NCI-H146 (cell line): ENCODE data around the gene MYEOV.

Experiments
- DNase-seq: peaks from one replicate; lab custom pipeline; 2025; lab: John Stamatoyannopoulos, UW

The MYEOV gene

DNA sequence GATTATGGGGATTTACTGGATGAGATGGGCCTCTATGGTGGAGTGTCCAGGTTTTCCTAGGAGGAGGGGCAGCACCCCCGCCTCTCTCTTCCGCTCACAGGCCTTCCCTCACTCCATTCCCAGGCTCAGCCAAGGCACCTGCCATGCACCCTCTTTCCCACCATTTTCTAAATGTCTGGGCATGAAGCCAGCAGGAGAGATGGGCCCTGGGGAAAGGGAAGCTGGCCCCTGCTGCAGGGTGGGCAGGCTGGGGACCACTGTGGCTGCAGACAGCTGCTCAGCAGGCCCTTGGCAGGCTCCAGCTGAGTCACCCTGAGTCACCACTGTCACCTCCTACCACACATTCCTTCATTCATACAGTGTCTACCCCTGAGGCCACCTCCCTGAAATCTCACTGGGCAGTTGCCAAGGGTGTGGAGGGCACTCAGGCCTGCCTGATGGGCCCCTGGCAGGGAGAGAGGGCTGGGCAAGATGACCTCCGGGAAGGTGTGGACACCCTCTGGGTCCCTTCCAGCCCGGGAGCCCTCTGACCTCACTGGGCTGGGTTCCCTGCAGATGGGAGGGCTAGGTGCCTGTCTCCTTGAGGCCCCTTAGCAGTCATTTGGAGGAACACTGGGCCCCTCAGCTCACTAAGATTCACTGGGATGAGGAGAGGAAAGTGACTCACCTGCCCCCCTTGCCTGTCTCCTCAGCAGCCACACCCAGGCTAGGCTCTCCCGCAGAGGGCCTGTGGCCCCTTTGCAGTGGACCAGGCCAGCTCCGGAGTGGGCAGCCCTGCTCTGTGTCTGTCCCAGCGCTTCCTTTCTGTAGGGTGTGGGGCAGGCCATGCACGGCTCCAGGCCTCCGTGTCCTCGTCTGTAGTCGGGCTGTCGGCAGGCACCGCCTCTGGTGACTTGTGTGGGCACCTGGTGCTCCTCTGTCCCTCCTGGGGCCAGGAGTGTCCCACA is 7.8 kb downstream of the MYEOV start:
- no peak for DNase-seq

- no peak for DNase-seq
Observed at GRCh38 chr11:69302447-69303020, 8.6 kb downstream of the MYEOV start.

DNA sequence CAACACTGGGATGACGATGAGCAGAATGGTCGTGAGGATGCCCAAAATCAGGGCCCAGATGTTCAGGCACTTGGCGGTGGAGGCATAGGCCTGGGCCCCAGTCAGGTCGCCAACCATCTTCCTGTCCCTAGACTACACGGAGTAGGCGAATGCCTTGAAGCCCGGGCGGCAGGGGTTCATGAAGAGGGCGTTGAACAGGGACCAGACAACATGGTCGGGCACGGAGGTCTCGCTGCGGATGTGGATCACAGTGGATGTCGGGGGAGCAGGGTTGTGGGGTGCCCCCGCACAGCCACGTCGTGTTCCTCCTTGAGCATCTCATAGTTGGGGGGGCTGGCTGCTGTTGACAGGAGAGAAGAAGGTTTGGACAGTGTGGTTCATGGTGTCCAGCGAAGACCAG is 9.5 kb downstream of the MYEOV start:
- no peak for DNase-seq

DNA sequence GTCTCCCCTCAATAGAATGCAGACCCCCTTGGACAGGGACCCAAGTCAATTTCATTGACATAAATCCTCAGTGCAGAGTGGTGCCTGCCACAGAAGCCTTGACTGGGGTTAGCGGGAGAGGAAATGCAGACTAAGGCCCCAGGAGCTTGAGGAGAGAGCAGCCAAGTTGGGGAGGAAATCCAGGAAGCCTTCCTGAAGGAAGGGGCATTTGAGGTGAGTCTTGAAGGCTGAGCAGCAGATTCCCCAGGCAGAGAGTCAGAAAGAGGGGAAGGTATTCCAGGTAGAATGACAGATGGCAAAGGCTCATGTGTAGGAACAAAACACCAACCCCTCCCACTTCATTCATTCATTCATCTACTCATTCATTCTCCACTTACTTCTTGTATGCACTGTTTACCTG is 10.3 kb downstream of the MYEOV start:
- no peak for DNase-seq

- no peak for DNase-seq
Observed at GRCh38 chr11:69304686-69305085, 10.7 kb downstream of the MYEOV start.

GRCh38 chr11:69305885-69306540 is 12.1 kb downstream of the MYEOV start:
- no peak for DNase-seq

GRCh38 chr11:69306821-69307220 is 12.9 kb downstream of the MYEOV start:
- DNase-seq: no peak

DNA sequence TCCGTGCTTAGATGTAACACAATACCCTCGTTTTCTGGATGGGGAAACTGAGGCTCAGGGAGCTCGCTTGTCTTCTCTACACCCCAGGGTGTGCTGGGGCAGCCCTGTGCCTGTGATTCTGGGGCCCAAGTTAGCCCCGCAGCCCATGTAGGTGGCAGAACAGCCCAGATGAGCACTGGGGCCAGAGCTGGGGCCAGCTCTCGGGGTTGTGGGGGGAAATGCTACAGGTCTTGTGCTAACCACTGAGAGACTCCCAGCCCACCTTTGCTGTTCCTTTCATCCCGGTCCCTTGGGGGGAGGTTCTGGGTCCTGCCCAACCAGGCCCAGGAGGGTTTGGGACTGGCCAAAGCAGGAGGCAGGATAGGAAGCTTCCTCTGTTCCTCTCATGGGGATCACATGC is 13.5 kb downstream of the MYEOV start:
- DNase-seq: no peak

DNA sequence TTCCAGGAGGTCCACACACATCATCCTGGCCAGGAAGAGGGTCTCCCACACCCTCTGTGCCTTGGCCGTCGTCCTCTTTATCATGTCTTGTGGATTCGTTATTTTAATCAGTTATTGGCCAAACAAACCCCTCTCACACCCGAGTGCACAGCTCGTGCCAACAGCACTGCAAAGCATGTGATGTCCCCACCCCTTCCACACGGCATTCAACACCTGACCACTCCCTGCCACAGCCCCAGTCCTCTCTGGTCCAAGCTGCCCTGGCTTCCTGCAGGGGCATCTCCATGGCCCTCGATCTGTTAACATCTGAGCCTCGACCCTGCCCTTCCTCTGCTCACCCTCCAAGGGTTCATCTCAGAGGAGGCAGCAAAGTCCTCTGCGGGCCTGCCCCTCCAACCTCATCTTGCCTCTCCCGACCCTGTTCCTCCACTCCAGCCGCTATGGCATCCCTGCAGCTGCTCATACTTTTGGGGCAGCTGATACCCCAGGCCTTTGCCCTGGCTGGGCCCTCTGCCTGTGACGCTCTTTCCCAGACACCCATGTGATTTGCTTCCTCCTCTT is 14.0 kb downstream of the MYEOV start:
- no peak for DNase-seq

GRCh38 chr11:69308491-69308911 is 14.5 kb downstream of the MYEOV start:
- no peak for DNase-seq

DNA sequence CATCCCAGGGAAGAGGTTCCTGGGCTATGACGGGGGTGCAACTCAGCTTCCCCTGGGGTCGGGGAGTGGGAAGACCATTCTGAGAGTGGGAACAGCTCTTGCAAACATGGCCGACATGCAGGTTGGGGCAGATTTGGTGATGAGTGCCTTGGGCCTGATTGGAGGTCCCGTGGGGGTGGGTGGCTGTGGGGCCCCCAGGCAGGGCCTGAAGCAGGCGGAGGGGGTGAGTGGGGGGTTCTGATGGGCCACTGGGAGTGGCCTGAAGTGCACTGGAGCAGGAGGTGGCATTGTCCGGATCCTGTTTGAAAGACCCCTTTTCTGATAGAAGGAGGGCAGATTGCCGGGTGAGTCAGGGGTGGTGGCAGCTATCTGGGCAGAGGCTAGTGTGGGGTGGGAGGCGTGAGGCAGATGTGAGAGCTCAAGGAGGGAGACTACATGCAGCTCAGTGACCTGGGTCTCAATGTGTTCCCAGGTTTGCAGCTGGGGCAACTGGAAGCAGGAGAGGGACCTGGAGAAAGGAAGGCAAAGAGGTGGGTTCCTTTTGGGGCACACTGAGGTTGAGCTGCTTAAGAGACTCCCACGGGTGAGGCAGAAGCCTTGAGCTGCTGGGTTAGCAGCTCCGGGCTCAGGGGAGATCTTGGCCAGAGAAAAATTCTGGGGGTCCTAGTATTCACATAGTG is 15.1 kb downstream of the MYEOV start:
- DNase-seq: no peak

GRCh38 chr11:69309631-69310280 is 15.8 kb downstream of the MYEOV start:
- no peak for DNase-seq

- no peak for DNase-seq
Observed at GRCh38 chr11:69310351-69310750, 16.4 kb downstream of the MYEOV start.

GRCh38 chr11:69310934-69311766 is 17.2 kb downstream of the MYEOV start:
- no peak for DNase-seq

GRCh38 chr11:69311767-69312385 is 17.9 kb downstream of the MYEOV start:
- DNase-seq: no peak

DNA sequence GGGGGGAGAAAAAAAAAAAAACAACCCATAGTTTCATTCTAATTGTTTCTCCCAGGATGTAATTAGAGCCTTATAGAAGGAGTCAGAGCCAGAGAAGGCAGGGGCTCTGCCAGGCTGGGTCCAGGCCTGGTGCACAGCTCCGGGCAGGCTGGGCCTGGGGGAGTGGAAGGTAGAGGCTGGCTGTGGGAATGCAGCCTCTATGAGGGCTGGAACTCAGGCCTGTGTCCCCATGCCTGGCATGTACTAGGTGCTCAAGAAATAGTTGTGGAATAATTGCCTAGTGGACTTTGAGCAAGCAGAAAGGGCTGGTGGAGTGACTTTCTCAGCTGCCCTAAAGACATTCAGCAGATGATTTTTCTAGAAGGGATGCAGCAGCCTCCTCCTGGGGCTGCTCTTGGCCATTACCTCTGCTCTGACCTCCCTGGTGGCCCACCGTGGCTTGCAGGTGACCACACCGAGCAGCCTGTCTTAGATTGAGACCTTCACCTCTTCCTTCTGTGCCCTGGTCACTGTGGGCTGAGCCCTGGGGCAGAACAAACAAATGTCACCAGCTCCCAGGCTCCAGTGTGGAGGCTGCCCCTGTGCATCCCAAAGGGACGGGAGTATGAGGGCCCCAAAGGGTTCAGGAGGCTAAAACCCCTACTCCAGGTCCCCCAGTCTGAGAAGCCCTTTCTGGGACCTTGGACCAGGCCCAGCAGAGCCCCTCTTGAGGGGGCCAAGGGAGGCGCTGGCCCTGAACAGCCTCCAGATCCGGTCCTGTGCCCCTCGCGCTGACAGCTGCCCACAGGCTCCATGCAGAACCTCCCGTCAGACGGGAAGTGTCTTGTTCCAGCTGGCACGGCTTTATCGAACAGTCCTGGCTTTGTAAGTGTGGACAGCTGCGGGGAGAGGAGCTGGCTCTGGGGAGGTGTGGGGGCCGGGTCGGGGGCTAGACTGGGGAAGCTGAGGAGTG is 18.8 kb downstream of the MYEOV start:
- no peak for DNase-seq

DNA sequence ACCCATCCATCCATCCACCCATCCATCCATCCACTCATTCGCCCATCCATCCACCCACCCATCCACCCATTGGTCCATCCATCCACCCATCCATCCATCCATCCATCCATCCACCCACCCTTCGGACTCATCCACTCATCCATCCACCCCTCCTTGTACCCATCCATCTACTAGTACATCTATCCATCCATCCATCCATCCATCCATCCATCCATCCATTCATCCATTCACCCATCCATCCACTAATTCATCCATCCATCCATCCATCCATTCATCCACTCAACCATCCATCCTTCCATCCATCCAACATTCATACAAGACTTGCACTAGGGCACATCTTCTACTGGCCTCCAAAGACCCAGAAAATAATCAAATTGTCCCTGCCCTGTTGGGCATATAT is 20.0 kb downstream of the MYEOV start:
- no peak for DNase-seq

DNA sequence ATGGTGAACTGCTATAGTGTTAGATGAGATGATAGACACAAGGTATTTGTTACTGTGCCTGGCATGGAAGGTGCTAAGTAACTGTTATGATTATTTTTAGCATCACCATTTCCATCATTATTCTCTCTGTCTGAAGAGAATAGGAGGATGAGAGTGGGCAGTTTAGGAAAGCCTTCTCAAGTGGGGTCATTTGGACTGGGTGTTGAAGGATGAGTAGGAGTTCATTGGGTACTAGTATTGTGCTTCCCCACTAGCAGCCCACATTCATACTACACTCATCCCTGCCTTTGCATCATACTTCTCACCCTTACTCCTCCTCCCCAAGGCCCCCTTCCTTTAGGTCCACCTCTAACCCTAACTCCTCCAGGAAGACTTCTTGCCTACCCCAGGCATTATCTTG is 20.6 kb downstream of the MYEOV start:
- DNase-seq: no peak

GRCh38 chr11:69316956-69317355 is 23.0 kb downstream of the MYEOV start:
- DNase-seq: no peak
